Astrocyte of the spinal cord (primary cell): ENCODE data around the gene TM7SF2.

ENCODE experiments used
- DNase-seq: peaks from one replicate; pipeline ENCODE4 v3.0.0; 2011; ENCODE audit warnings: low read depth, low spot score
- H3K4me3 ChIP-seq: 2 replicates; pipeline ENCODE4 v1.5.1; 2011; ENCODE audit warnings: low read depth, mild to moderate bottlenecking, low read length, moderate library complexity
- in situ Hi-C: cut with HindIII; loops from 2 replicates; pipeline ENCODE4 v1.10.0; 2017; ENCODE audit warnings: low sequenced_read_pairs
- TF ChIP-seq, protein P1 (sequence below): IDR thresholded peaks from 2 replicates; pipeline ENCODE4 v1.5.1; 2012; ENCODE audit warnings: low read depth, mild to moderate bottlenecking, low read length, inconsistent platforms

The TM7SF2 gene

DNA sequence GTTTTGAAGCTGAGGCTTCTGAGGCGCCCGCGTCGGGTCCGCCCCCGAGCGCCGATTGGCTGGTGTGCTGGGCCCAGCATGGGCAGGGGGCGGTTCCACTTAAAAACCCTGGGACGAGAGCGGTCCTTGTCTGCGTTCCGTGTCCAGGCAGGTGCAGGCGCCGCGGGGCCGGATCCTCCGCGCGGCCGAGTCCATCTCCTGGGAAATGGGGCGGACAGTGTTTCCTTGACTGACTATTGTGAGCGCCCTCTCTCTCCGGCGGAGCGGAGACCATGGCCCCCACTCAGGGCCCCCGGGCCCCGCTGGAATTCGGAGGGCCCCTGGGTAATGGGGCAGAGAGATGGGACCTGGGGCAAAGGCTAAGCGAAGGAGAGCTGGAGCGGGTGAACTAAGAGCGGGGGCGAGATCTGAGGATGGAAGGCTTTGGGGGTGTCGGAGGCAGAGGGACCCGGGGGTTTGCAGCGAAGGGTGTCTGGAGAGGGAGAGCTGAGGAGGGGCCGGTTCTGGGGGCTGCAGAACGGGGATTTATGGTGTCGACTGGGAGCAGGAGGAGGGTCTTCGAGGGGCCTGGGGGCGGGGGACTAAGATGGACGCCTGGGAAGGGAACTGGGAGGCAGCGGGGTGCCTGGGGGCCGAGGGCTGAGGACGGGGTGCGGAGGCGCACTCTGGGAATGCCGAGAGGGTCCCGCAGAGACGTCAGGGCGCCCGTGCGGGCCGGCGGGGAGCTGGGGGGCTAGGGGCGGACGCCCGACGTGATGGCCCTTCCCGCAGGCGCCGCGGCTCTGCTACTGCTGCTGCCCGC is at the start of gene TM7SF2:
Gene TM7SF2 (plus strand): TSS at position 129 of the 802 bp plus-strand sequence. CDS start 144 bp downstream, at position 273.
- TF ChIP-seq, protein P1, sequence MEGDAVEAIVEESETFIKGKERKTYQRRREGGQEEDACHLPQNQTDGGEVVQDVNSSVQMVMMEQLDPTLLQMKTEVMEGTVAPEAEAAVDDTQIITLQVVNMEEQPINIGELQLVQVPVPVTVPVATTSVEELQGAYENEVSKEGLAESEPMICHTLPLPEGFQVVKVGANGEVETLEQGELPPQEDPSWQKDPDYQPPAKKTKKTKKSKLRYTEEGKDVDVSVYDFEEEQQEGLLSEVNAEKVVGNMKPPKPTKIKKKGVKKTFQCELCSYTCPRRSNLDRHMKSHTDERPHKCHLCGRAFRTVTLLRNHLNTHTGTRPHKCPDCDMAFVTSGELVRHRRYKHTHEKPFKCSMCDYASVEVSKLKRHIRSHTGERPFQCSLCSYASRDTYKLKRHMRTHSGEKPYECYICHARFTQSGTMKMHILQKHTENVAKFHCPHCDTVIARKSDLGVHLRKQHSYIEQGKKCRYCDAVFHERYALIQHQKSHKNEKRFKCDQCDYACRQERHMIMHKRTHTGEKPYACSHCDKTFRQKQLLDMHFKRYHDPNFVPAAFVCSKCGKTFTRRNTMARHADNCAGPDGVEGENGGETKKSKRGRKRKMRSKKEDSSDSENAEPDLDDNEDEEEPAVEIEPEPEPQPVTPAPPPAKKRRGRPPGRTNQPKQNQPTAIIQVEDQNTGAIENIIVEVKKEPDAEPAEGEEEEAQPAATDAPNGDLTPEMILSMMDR, result no peak
- in situ Hi-C loops, result no loop called here
- peak within 1 kb of the TSS; percentile 54 for H3K4me3 ChIP-seq
- DNase-seq, result peak; percentile 93

DNA sequence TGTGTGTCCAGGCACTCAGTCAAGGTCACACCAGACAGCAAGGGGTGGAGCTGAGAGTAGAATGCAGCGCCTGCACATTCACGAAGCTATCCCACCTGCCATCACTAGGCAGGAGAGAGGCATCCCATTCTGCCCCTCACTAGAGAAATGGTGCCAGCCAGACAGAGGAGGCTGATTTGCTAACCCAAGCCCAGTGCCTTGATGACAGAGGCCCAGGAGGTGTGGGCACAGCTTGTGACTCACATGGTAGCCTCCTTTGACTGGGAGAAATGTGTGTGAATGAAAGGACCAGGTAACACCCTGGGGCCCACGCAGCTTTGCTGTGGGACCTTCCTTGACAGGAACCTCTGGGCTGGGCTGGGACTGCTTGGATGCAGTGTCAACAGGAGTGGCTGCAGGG is 48.1 kb upstream of the TM7SF2 start:
- TF ChIP-seq, protein P1, result no peak
- in situ Hi-C loops, result no loop called here
- DNase-seq, result no peak
- H3K4me3 ChIP-seq, result no peak overlapping the region

DNA sequence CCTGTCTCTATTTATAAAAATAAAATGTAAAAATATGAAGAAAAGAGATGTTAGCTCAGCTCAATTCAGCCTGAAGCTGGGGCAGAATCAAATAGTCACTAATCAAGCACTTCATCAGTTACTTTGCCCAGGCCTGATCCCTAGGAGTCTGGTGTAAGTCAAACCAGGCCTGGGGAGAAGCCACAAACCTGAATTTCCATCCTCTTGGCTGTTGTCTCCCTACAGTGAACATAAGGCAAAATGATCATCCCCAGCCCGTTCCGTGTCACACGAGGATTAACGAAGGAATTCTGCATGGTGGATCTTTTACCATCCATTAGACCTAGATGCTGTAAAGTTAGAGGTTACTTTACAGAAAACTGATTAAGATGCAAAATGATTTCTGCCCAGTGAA is 46.8 kb upstream of the TM7SF2 start:
- DNase-seq, result no peak
- no peak overlapping the region for H3K4me3 ChIP-seq
- TF ChIP-seq, protein P1, result no peak
- in situ Hi-C loops, result no loop called here

DNA sequence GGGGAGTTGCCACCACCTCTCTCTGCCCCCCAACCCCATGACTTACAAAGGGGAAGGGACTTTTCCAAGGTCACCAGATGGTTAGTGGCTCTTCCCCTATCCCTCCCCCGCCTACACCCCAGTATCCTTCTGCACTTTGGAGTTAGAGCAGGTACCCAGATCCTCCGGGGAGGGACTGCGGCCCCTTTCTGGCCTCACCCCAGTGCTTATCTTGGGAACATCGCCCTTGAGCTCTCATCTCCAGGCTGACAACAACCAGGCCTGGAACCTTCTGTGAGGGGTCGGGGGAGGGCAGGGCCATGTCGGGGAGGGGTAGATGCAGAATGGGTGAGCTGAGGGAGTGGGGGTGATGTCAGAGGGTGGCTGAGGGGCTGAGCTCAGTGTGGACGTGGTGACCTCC is 45.8 kb upstream of the TM7SF2 start:
- DNase-seq, result no peak
- in situ Hi-C loops, result no loop called here
- TF ChIP-seq, protein P1, result no peak
- H3K4me3 ChIP-seq, result no peak overlapping the region

DNA sequence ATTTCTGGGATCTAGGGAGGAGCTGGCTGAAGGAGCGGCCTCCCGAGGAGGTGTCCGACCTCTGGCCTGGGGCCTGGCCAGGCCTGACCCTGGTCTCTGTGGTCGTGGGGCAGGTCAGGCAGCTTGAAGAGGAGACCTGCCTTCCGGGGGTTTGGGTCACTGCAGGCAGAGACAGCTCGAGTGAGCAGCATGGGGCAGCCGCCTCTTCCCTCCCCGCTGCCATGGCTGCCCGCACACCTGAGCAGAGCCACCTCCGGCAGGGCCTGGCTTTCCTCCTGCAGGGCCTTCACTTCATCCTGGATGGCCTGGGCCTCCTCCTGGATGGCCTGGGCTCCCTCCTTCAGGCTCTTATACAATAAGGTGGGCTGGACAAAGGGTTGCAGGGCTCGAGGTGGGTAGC is 45.4 kb upstream of the TM7SF2 start:
- H3K4me3 ChIP-seq, result no peak overlapping the region
- DNase-seq, result no peak
- TF ChIP-seq, protein P1, result no peak
- in situ Hi-C loops, result no loop called here

DNA sequence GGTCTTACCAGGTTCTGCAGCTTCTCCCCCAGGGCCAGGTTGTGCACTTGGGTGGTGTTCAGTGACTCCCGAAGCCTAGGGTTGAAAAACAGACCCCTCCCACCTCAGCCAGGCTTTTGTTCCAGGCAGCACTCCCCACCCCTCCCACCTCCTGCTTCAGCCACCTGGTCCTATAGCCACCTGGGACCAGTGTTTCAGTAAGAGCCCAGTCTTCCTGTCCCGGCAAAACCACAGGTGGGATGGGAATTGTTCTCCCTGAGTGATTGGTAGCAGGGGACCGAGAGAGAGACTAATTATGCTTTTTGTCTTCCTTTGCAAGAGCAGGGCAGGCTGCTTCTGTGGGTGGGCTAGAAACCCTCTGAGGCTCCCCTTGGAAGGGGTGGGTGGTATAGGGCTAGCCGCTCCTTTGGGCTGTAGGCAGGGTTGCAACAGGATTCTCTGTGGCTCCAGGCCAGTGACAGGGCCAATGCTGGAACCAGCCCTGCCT is 44.8 kb upstream of the TM7SF2 start:
- H3K4me3 ChIP-seq, result no peak overlapping the region
- TF ChIP-seq, protein P1, result no peak
- in situ Hi-C loops, result no loop called here
- DNase-seq, result no peak
